ENCODE results near the gene EMX1.

EMX1 gene

GRCh38 chr2:72917138-72917876 lies at the start of gene EMX1:
Gene EMX1 (plus strand): TSS chr2:72917519. CDS start chr2:72917853, 334 bp downstream.
- peak; percentile 56 for DNase-seq

- DNase-seq, result no peak
These were observed 46.3 kb upstream of the EMX1 start for GRCh38 chr2:72871060-72871459.

GRCh38 chr2:72871880-72872279 lies 45.4 kb upstream of the EMX1 start:
- no peak for DNase-seq

- DNase-seq, result peak; percentile 74
These were observed 33.9 kb upstream of the EMX1 start for GRCh38 chr2:72883356-72883962.

GRCh38 chr2:72886505-72887031 lies 30.8 kb upstream of the EMX1 start:
- DNase-seq, result no peak

- DNase-seq, result peak; percentile 83
These were observed 30.1 kb upstream of the EMX1 start, which contains the start of gene SPR for GRCh38 chr2:72887032-72887739. Gene SPR (plus strand): TSS chr2:72887408. CDS start chr2:72887433, 25 bp downstream.

- peak; percentile 84 for DNase-seq
These were observed 29.4 kb upstream of the EMX1 start for GRCh38 chr2:72887740-72888437.

- DNase-seq, result no peak
These were observed 28.7 kb upstream of the EMX1 start for GRCh38 chr2:72888438-72889202.

- no peak for DNase-seq
These were observed 27.3 kb upstream of the EMX1 start for GRCh38 chr2:72889991-72890390.

- no peak for DNase-seq
These were observed 26.1 kb upstream of the EMX1 start for GRCh38 chr2:72891091-72891818.

GRCh38 chr2:72892506-72893173 lies 24.7 kb upstream of the EMX1 start:
- DNase-seq, result peak; percentile 88

GRCh38 chr2:72893594-72894319 lies 23.6 kb upstream of the EMX1 start:
- DNase-seq, result peak; percentile 80

- DNase-seq, result no peak
These were observed 22.8 kb upstream of the EMX1 start for GRCh38 chr2:72894514-72894913.

- DNase-seq, result no peak
These were observed 22.2 kb upstream of the EMX1 start for GRCh38 chr2:72895154-72895553.

GRCh38 chr2:72895759-72896281 lies 21.5 kb upstream of the EMX1 start:
- DNase-seq, result no peak

- no peak for DNase-seq
These were observed 20.9 kb upstream of the EMX1 start for GRCh38 chr2:72896446-72896845.

GRCh38 chr2:72897785-72898584 lies 19.3 kb upstream of the EMX1 start:
- no peak for DNase-seq

GRCh38 chr2:72898585-72898906 lies 18.8 kb upstream of the EMX1 start:
- DNase-seq, result no peak

- no peak for DNase-seq
These were observed 17.0 kb upstream of the EMX1 start for GRCh38 chr2:72900191-72900825.
